GDM1 (cell line): ENCODE measurements around the gene NTN4.
"Not testable (repeated sequence)": the region's sequence is repeated elsewhere in the genome, so short reads cannot be mapped to it uniquely, and the experiment has no call there.

Source experiments
- DNase-seq: peaks from one replicate; lab custom pipeline; 2025; lab: John Stamatoyannopoulos, UW

The NTN4 gene

GRCh38 chr12:95623554-95624170 is 166.9 kb downstream of the NTN4 start:
- DNase-seq, result peak; percentile 12

- DNase-seq, result no peak
Measured at GRCh38 chr12:95622879-95623278, 167.7 kb downstream of the NTN4 start.

- no peak for DNase-seq
Measured at GRCh38 chr12:95621725-95622124, 168.8 kb downstream of the NTN4 start.

GRCh38 chr12:95620171-95620570 is 170.4 kb downstream of the NTN4 start:
- DNase-seq, result no peak

- DNase-seq, result not testable (repeated sequence)
Measured at GRCh38 chr12:95616470-95616869, 174.1 kb downstream of the NTN4 start.

- DNase-seq, result no peak
Measured at GRCh38 chr12:95615749-95616148, 174.8 kb downstream of the NTN4 start.

- DNase-seq, result no peak
Measured at GRCh38 chr12:95614390-95614982, 176.1 kb downstream of the NTN4 start.

GRCh38 chr12:95613021-95613420 is 177.5 kb downstream of the NTN4 start:
- no peak for DNase-seq

GRCh38 chr12:95611676-95612309 is 178.8 kb downstream of the NTN4 start:
- no peak for DNase-seq

GRCh38 chr12:95608252-95609033 is 182.1 kb downstream of the NTN4 start:
- DNase-seq, result no peak
